ENCODE data around the gene GALNT10.

DNA sequence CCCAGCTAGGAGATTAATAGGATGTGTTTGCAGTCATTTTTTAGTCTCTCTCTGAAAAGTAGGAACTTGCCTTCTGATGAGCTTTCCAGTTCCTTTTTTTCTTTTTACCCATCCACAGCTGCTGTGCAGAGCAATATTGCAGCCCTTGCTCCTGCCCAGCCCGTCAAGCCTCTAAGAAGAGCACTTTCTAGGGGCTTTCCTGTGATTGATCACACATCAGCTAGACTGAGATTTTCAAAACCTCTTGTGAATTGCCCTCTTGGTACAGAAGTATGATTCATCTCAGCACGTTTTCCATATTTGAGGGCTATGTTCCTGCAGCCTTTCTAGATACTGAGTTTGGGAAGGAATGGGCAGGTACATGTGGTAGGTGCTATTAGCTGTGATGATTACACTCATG is 93.9 kb downstream of the GALNT10 start:
- TF ChIP-seq, protein P1, sequence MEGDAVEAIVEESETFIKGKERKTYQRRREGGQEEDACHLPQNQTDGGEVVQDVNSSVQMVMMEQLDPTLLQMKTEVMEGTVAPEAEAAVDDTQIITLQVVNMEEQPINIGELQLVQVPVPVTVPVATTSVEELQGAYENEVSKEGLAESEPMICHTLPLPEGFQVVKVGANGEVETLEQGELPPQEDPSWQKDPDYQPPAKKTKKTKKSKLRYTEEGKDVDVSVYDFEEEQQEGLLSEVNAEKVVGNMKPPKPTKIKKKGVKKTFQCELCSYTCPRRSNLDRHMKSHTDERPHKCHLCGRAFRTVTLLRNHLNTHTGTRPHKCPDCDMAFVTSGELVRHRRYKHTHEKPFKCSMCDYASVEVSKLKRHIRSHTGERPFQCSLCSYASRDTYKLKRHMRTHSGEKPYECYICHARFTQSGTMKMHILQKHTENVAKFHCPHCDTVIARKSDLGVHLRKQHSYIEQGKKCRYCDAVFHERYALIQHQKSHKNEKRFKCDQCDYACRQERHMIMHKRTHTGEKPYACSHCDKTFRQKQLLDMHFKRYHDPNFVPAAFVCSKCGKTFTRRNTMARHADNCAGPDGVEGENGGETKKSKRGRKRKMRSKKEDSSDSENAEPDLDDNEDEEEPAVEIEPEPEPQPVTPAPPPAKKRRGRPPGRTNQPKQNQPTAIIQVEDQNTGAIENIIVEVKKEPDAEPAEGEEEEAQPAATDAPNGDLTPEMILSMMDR (IDR thresholded peaks at IDR 0.05), result no peak
- TF ChIP-seq GATA2 (CRISPR knock-in tag; IDR thresholded peaks at IDR 0.05), result no peak
